Measurements from ENCODE around the gene SSR2.

DNA sequence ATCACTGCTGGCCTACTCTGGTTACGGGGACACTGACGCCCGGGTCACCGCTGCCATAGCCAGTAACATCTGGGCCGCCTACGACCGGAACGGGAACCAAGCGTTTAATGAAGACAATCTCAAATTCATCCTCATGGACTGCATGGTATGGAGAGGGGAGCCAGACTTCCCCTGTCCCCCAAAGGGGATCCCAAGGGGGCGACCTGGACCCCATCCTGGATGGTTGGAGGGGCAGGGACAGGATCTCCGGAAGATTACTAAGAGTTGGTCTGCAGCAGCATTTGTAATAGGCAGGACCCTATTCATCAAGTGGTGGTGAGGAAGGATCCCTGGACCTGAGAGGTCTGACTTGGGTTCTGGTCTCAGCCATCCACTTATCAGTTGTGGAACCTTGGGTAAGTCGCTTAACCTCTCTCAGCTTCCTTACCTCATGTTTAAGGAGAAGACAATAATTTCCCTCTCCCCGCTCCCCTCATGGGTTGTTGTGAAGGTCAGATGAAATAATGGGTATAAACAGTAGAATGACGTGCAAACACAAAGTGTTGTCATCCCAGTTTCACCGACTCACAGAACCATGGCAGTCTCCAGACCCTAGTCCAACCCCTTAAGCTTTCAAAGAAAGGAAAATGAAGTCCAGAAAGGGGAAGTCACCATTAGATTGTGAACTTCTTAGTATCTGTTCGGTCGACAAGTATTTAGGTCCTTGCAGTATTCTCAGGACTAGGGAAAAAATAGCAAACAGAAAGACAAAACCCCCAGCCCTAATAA is 34.7 kb upstream of the SSR2 start:
- TF ChIP-seq CTCF (conservative IDR thresholded peaks at IDR 0.05 in 1 of 2, IDR thresholded peaks at IDR 0.05 in 1 of 2; ENCODE audit: extremely low read depth in 1 of 2, insufficient read depth in 1 of 2, low read depth in 1 of 2, low read length in 2 of 2) = no peak
- no peak for TF ChIP-seq EZH2 (IDR thresholded peaks at IDR 0.05; ENCODE audit: borderline replicate concordance, low read length)
